Prostate gland (tissue), 2 donors: ENCODE results near the gene RAPGEF3. TPM values are rescaled to one million over a fixed set of nuclear protein-coding genes. Genes with fewer than 3 reads are reported as not detected.
A peak's percentile ranks its signal among the peaks of the same experiment; 100 is the strongest.

Experiments
- DNase-seq: peaks from one replicate; pipeline ENCODE4 v3.0.0-alpha.2; 2019; ENCODE audit warnings: low spot score
- H3K27ac ChIP-seq, 2 donors: fragments of 200-600 bp; sonication (generic); 2 replicates each; pipeline ENCODE4 v1.5.1; 2017 to 2019
- H3K27me3 ChIP-seq: fragments of 200-600 bp; sonication (generic); replicated peaks from 2 replicates; pipeline ENCODE4 v1.5.1; 2019; ENCODE audit not compliant: insufficient read depth
- H3K36me3 ChIP-seq, 2 donors: fragments of 200-600 bp; sonication (generic); 1 replicate in 1 of 2; 2 replicates in 1 of 2; pipeline versions ENCODE4 v1.5.1 to v1.8.1; 2017 to 2019
- H3K4me1 ChIP-seq: fragments of 200-600 bp; sonication (generic); replicated peaks from 2 replicates; pipeline ENCODE4 v1.5.1; 2019
- H3K4me3 ChIP-seq, 2 donors: fragments of 200-600 bp; sonication (generic); 2 replicates each; pipeline ENCODE4 v1.5.1; 2017 to 2019
- H3K9me3 ChIP-seq: fragments of 200-600 bp; sonication (generic); 2 replicates; pipeline ENCODE4 v1.5.1; 2017
- CTCF ChIP-seq, 4 experiments: fragments of 200-600 bp in 2 of 4; fragments of 450-650 bp in 2 of 4; sonication (generic) in 2 of 4; IDR thresholded peaks; 1 replicate in 3 of 4; 2 replicates in 1 of 4; pipeline ENCODE4 v1.5.1; 2016 to 2019; ENCODE audit warnings: antibody characterized with exemption in 4 of 4, mild to moderate bottlenecking in 2 of 4, moderate library complexity in 2 of 4
- POLR2A ChIP-seq: fragments of 450-650 bp; IDR thresholded peaks from one replicate; pipeline ENCODE4 v1.6.1; 2016; ENCODE audit warnings: antibody characterized with exemption, mild to moderate bottlenecking
- POLR2AphosphoS5 ChIP-seq: sonication (generic); formaldehyde crosslinking; IDR thresholded peaks from one replicate; pipeline ENCODE4 v1.6.1; 2017; ENCODE audit warnings: antibody characterized with exemption
- WGBS: methylation state at CpG from one replicate; pipeline ENCODE4 v1.1.5; 2018; 5-methylcytosine and 5-hydroxymethylcytosine counted together
- intact Hi-C: fragments of 100-400 bp; cut with DNase I; formaldehyde crosslinking; loops from one replicate; pipeline ENCODE4 v1.14.2; 2022
- total RNA-seq, 2 donors: library from RNA; depleted of rRNA; stranded (reverse); fragments of >200 nt; gene quantifications; one replicate each; pipeline ENCODE4 v1.1.0, GENCODE V29; 2016

RAPGEF3 gene
- total RNA-seq, 2 donors from 2014 or later = 19.1 to 28.5 TPM

DNA sequence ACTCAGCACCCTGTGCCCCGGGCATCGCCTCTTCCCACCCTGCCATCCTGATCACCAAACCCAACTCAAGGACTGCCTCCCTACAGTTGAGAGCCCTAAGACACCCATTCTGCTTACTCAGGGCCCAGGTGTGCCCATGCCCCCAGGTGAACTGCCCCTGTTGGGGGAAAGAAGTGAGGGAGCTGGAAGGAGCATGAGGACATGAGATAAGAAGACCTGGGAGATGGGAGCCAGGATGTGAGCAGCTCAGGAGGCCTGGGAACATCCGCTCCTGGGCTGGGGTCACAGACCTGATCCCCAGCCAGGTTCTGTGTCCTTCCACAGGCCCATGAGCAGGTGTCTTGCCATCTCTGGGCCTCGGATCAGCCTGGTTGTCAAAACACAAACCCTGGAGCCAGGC is 6.6 kb downstream of the RAPGEF3 start:
- Histone ChIP-seq H3K36me3 (no peaks in the 10 kb centered on the region), H3K27me3 (no peaks in the 10 kb centered on the region), H3K27ac (peak overlapping the region; percentile 10 to 71), H3K4me3 (no peak overlapping the region), H3K9me3 (no peaks in the 10 kb centered on the region), H3K4me1 (peaks cover 24% of the 10 kb centered on the region)
- no peak for TF ChIP-seq POLR2A
- TF ChIP-seq CTCF (IDR thresholded peaks at IDR 0.05) = no peak
- no peak for TF ChIP-seq POLR2AphosphoS5
- WGBS = 80% methylated on average over 4 of the region's 4 CpGs
- DNase-seq = no peak
- intact Hi-C loops = no loop called here

DNA sequence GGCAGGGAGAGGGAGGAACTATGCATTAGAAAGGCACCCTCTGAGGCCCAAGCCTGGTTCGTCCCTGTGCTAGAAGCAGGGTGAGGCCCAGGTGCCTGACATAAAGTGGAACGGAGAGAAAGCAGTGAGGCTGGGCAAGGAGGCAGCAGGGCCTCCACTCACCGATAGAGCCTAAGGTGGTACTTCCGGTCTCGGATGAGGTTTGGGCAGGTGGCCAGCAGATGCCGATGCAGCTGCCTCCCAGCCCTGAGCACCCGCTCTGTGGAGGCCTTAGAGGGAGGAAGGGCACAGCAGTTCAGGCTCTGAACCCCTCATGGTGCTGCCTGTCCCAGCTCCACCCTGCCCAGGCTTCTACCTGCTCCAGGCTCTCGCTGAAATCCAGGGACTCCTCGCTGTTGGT is 7.1 kb downstream of the RAPGEF3 start:
- TF ChIP-seq CTCF (IDR thresholded peaks at IDR 0.05) (no peak), POLR2A (no peak), POLR2AphosphoS5 (no peak)
- H3K4me1 ChIP-seq = peaks cover 24% of the 10 kb centered on the region
- H3K27ac ChIP-seq = no peak overlapping the region
- intact Hi-C loops = no loop called here
- no peaks in the 10 kb centered on the region for H3K27me3 ChIP-seq
- no peaks in the 10 kb centered on the region for H3K36me3 ChIP-seq
- no peak for DNase-seq
- WGBS = 82% methylated on average over 9 of the region's 9 CpGs
- H3K9me3 ChIP-seq = no peaks in the 10 kb centered on the region
- H3K4me3 ChIP-seq = no peak overlapping the region

GRCh38 chr12:47750916-47751470 is 7.7 kb downstream of the RAPGEF3 start:
- Histone ChIP-seq H3K36me3 (no peaks in the 10 kb centered on the region), H3K9me3 (no peaks in the 10 kb centered on the region), H3K4me3 (no peak overlapping the region), H3K4me1 (peaks cover 24% of the 10 kb centered on the region), H3K27ac (no peak overlapping the region), H3K27me3 (no peaks in the 10 kb centered on the region)
- 90% methylated on average over 19 of the region's 19 CpGs for WGBS
- intact Hi-C loops = no loop called here
- DNase-seq = no peak
- TF ChIP-seq CTCF (IDR thresholded peaks at IDR 0.05) (no peak), POLR2AphosphoS5 (no peak), POLR2A (no peak)

- 97% methylated on average over 10 of the region's 10 CpGs for WGBS
- no peaks in the 10 kb centered on the region for H3K36me3 ChIP-seq
- DNase-seq = no peak
- no peak overlapping the region for H3K27ac ChIP-seq
- no peak overlapping the region for H3K4me3 ChIP-seq
- H3K9me3 ChIP-seq = no peaks in the 10 kb centered on the region
- intact Hi-C loops = no loop called here
- peaks cover 22% of the 10 kb centered on the region for H3K4me1 ChIP-seq
- TF ChIP-seq POLR2A (no peak), POLR2AphosphoS5 (no peak), CTCF (IDR thresholded peaks at IDR 0.05) (no peak)
- no peaks in the 10 kb centered on the region for H3K27me3 ChIP-seq
Observed at GRCh38 chr12:47750229-47750798, 8.4 kb downstream of the RAPGEF3 start.

DNA sequence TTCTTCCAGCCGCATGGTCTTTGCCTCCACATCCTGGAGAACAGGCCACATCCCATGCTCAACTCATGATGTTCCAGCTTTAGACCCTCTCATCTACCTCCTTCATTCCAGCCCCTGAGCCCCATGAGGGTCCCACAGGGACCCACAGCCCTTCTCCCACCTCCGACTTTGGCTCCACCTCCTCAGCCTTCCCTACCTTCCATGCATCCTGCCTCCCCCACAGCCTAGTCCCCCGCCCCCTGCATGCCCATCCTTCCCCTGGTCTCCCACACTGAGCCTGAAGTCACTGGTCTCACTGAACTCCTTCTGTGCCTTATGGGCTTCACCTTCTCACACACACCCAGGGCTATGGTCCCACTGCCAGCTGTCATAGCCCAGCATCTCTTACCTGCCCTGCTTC is 9.8 kb downstream of the RAPGEF3 start:
- no peak for DNase-seq
- Histone ChIP-seq H3K4me1 (peaks cover 10% of the 10 kb centered on the region), H3K27ac (no peak overlapping the region), H3K36me3 (no peaks in the 10 kb centered on the region), H3K27me3 (no peaks in the 10 kb centered on the region), H3K4me3 (no peak overlapping the region), H3K9me3 (no peaks in the 10 kb centered on the region)
- TF ChIP-seq POLR2AphosphoS5 (no peak), CTCF (IDR thresholded peaks at IDR 0.05) (no peak), POLR2A (no peak)
- intact Hi-C loops = no loop called here
- 94% methylated on average over 3 of the region's 3 CpGs for WGBS
